Left renal cortex interstitium (tissue), 4 donors: ENCODE measurements around the gene IP6K3. TPM values are rescaled to one million over a fixed set of nuclear protein-coding genes. Genes with fewer than 3 reads are reported as not detected.
A peak's percentile ranks its signal among the peaks of the same experiment; 100 is the strongest.

Source experiments
- DNase-seq, 4 donors: peaks; one replicate each; pipeline ENCODE4 v3.0.0-alpha.2; 2013; ENCODE audit warnings: low read depth in 4 of 4, low spot score in 2 of 4, missing footprints in 1 of 4
- polyA plus RNA-seq, 4 donors: library from polyadenylated mRNA; unstranded; fragments of 120-200 nt; gene quantifications; one replicate each; pipeline ENCODE4 v1.2.1, GENCODE V29; 2013; ENCODE audit not compliant: insufficient read length in 4 of 4

The IP6K3 gene
- polyA plus RNA-seq, 4 donors, result 0.91 to 1.2 (median 0.94) TPM

DNA sequence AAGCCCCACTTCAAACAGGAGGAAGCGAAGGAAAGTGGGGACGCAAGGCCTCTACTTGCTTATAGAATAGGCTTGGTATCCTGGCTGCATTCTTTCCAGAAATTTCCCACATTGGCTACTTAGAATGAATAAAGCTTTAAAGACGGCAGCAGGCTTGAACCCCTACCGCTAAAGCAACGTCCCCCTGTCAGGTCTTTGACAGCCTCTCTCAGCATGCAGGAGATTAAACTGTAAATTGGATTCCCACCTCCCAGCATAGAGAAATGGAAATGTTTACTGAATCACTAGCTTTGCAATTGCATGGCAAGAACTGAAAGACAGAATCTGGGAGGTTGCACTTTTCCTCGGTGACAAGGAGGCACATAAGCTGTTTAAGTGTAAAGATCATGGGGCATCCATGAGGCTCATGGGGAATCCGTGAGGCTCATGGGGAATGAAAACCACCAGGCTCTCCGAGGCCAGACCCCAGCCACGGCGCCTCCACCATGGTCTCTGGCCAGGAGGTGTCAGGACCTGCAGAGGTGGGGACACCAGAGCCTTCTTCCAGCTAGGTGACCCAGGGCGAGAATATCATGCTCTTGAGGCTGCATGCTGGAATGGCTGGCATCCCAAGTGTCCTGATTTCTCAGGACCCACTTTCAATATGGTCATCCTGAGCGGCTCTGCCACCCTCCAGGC is 31.9 kb upstream of the IP6K3 start:
- no peak for DNase-seq

DNA sequence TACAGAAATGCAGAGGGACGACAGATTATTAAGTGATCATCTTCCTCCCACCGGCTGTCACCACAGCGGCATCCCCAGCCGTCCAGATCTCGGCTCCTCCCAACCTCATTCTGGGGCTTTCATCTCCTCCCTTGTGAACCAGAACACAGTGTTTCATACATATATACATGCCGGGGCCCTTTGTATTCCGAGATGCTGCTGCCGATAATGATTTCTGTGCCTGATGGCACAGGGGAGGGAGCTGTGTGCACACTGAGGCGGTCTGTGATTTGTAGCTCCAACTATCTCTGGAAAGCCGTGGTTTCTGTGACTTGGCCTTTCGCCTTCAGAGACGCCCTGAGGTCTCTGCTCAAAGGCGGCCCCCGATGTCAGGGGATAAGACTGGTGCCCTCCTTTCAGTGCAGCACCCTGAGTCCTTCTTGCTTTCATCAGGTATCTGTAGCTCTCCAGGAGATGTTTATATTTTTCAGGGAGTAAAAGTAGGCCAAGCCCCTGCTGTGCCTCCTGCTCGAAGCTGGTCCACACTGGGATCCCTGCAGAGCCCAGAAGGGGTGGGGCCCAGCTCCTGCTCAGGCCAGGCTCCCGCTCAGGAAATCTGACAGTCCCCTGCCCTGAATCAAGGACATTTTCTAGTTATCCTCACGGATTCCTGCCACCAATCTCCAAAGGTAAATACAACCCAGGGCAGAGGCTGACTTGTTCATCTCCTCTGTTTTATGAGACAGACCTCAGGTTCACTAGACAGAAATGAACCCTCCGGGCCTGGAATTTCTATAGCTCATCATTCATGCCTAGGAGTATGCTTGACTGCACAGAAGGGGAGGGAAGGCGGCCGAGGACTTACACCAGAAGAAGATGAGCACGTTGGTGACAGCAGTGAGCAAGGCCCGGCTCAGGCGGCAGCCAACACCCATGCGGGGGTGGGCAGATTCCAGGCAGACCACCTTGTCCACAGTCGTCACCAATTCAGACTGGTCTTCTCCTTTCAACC is 31.0 kb upstream of the IP6K3 start:
- no peak for DNase-seq

DNA sequence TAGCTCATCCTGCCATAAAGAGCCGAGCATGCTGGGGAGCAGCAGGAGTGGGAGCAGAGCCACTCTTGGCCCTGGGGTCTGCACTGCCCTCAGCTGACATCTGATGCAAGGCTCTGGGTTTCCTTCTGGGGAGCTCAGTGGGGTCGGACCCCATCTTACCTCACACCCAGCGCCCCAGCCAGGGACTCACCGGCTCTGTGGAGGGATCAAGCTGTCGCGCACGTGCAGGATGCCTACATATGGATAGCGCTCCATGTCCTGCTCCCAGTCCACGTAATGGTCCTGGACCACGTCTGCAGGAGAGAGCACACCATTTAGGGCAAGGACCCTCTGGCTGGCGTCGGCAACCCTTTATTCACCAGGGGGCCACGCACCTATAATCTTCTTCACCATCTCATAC is 30.1 kb upstream of the IP6K3 start:
- DNase-seq, result no peak

DNA sequence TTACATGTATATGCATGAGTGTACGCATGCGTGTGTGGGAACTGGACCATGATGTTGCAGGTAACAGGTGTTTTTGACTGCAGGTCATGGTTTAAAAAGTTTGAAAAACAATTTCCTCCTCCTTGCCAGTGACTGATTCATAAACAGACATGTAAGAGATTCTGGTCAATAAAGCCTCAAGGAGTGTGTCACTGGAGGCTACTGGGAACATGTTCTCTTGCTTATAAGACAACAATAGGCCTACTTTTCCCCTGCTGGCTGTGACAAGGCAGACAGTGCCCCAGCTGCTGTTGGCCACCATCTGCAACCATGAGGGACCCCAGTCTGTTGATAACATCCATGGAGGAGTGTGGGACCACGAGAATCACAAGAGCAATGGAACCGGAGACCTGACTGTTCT is 29.5 kb upstream of the IP6K3 start:
- no peak for DNase-seq

DNA sequence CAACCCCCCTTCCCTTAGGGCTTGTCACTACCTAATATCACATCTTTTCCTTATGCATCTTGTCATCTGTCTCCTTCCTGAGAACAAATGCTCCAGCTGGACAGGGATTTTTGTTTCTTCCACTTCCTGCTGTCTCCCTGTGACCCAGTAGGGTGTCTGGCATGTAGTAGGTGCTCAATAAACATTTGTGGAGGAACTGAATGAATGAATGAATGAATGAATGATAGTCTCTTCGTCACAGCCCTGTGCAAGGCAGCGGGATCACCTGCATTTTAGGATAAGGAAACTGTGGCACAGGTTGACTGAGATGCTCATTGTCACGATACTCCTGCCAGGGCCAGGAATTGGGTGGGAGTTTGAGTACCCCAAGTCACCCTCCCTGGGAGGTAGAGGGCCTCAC is 28.1 kb upstream of the IP6K3 start:
- DNase-seq, result no peak

DNA sequence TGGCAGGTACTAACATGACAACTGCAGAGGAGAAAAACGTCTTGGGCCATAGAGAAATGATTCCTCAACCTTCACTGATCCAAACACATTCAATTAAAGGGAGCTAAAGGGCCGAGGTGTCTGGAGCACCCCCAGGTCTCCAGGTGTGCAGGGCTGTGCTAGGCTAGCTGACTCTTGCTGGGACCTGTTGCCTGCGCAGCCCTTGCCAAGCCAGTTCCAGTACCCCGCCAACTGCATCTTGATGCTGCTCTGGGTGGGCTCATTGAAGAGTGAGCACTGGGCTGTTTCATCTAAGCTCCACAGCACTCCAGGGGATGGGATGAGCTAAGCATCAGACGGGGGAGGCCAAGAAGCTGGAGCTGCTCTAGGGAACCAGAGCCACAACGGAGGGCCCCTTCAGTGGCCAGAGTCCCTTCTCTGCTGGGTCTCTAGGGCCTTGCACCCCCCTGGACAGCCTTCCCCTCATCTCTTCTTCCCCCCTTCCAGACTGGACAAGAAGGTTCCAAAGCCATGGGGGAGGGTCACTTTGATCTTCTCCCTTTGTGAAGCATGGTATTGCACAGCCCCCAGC is 26.3 kb upstream of the IP6K3 start:
- no peak for DNase-seq

DNA sequence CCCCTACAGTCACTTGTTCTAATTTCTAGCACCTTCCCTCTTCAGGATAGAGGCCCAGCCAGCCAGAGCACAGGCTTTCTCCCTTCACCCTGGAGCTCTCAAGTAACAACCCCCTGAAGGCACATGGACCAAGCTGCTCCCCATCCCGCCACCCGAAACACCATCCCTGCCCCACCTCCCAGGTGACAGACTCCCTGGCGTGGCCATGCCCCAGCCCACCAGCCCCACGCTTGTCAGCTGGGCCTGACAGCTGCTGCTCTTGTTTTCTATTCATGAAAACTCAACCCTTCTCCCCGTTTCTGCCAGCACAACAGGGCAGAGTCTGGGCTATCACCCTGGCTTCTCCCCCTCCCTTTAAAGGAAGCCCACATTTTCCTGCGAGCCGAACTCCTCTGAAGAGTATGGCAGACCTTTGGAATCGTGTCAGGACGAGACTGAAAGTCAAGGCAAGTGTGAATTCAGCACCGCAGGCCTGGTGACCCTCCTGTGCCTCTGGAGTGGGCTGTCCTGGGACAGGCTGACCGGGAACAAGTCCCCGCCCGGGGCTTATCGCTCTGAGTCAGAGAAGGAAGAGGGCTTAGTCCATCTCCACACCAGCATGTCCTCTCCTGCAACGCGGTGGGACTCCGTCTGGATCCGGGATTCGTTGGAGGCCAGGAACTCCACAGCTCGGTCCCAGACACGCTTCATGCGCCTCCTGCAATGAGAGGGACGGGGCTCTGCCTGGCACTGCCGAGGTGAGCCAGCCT is 25.6 kb upstream of the IP6K3 start:
- DNase-seq, result no peak

DNA sequence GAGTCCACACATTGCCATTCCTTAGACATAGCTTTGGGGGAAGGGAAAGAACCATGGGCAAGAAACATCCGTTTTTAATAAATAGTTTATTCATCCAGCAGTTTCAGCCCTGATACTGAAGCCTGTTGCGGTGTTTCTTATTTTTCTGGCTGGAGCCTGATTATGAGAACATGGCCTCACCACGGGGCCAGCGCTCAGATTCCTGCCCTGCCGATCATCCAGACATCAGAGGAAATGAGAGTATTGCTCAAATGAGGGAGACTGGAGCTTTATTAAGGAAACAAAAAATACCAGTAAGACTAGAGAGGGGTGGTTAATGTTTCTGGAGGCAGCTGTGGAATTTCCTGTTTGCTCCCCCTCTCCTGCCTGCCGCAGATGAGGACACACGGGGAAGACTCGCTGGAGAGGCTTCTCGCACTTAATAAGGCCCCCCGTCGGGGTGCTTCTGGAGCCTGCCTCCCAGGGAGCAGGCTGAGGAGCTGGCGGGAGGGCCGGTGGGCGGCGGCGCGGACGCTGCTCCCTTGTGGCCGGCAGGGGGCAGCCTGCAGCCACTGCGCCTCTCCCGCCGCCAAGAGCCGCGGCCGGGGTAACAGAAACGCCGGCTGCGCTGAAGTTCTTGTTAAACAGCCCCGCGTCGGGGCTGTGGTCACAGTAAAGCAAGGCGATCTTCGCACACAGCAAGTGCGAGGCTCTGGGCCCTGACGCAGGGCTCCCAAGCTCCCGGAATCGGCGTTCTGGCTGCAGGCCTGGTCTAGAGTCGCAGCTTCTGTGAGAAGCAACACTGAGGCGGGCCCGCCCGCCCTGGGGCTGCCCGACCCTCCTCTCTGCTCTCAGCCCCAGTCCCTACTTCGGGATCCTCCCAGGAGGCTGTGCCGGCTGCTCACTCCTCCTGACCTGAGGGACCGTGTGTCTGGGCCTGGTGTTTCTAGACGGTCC is 24.7 kb upstream of the IP6K3 start:
- DNase-seq, result peak in 2 of 4 donors; percentile 68

DNA sequence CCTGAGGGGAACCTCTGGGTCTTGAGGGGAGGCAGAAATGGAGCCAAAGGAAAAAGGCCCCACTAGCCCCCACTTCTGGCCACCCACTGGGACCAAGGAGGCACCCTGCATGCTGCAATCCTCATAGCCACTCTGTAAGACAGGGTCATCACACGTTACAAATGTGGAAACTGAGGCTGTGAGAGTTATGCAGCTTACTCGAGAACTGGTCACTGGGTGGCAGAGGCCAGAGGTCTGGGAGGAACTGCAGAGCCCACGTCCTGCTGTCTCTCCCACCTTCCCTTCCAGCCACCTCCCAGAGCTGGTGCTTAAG is 24.1 kb upstream of the IP6K3 start:
- no peak for DNase-seq

DNA sequence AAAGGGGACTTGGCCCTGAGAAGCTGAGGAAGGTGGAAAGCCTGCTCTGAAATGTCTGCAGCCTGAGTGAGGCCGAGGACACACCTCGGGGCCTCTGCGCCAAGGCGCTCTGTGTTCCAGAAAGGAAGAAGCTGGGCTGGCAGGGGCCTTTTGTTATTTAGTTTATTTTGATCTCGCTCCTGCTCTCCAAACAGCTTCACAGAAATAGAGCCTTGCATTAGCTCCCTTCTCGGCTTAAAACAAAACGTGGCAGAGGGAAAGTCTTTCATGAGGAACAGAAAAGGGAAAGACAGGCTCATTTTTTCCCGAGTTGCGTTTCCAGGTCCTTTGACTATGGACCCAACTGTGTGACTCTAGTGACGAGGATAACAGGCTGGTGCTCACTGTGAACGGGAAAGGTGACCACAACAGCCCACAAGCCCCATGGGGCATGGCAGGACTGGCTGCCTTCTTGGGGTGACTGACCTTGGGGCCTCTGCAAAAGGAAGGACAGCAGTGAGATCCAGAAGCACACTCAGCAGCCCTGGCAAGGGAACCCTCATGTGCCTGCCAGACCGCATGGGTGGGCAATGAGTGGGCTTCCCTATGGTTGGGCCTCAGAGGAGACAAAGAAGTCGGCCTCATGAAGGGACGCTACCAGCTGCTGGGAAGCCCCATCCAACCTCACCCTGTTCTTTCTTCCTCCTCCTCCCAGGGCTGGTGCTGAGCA is 23.6 kb upstream of the IP6K3 start:
- no peak for DNase-seq

DNA sequence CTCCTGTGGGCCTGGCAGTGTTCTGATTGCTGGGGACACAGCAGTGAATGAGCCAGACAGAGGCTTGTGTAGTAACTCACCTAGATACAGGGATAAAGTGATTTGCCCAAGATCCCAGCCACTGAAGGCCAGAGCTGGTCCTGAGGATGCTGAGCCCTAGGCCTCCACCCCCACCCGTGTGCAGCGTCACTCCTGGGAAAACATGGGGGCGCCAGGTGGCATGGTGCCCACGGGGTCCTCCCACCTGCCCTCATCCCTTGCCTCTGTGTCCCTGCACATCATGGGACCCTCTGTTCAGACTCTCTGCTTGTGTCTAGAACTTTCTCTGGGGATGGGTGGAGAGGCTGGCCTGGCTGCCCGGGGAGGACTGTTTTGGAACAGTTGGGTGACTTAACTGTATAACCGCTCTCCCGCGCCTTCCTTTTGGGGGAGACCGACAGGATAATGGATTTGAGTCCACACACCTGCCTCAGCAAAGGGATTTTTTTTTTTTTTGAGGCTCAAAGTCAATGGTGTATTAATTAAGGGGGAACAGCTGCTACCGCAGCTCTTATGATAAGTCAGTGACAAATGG is 22.6 kb upstream of the IP6K3 start:
- DNase-seq, result no peak

DNA sequence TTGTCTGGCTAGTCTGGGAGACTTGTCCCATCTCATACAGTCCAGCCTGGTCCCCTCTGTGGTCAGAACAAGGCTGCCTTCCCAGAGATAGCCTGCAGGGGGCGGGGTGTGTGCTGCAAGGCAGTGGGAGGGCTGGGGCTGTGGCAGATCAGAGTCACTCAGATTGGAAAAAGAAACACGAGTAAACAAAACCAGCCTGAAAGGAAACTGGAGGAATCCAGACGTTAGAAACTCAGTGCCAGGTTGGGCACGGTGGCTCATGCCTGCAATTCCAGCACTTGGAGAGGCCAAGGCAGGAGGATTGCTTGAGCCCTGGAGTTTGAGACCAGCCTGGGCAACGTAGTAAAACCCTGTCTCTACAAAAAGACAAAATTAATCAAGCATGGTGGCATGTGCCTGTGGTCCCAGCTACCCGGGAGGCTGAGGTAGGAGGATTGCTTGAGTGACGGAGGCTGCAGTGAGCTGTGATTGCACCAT is 22.0 kb upstream of the IP6K3 start:
- no peak for DNase-seq

DNA sequence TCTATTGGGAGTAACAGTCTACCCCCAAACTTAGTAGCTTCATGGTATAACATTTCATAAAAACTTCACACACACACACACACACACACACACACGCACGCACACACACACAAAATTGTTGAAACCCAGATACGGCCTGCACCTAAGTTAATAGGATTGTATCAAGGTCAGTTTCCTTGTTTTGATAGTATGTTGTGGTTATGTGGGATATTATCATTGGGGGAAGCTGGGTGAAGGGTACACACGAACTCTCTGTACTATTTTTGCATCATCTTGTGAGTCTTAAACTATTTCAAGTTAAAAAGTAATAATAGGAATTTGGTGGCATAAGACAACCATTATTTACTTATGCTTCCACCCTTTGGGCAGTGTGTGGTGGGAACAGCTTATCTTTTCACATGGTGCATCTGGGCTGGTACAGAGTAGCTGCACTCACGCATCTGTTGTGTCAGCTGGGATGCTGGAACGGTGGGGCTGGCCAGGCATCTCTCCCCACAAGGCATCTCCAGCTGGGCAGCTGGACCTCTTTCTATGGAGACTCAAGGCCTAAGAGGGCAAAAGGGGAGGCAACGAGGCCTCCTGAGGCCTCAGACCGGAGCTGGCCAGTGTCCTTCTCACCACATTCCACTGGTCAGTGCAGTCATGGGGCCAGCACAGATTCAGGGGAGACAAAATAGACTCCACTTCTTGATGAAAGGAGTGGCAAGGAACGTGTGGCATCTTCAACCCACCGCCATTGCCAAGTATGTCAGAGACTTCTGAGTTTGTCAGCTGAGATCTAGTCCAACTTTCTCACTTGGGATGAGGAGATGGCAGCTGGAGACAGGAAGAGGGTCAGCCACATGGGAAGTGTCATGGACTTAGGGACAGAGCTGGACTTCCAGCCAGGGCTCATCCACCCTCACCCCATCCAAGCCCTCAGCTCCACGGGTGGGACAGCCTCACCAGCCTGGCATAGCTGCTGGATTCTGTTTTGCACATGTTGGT is 20.5 kb upstream of the IP6K3 start:
- no peak for DNase-seq

DNA sequence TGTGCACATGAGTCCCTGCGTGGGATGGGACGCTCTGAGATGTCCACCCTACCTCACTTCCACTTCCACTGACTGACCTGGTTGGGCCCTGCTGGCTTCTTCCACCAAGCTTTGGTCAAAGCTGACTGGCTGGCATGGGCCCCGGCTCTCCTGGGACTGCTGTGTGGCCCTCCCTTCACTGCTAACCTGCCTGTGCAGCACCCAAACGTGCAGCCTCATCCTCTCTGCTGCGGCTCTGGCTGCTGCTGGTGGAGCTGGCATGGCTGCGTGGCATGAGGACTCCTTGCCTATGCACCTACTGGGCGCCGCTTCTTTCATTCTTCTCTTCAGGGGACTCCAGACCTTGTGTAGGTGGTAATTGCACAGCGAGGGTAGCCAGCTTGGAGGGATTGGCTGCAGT is 18.7 kb upstream of the IP6K3 start:
- DNase-seq, result no peak

DNA sequence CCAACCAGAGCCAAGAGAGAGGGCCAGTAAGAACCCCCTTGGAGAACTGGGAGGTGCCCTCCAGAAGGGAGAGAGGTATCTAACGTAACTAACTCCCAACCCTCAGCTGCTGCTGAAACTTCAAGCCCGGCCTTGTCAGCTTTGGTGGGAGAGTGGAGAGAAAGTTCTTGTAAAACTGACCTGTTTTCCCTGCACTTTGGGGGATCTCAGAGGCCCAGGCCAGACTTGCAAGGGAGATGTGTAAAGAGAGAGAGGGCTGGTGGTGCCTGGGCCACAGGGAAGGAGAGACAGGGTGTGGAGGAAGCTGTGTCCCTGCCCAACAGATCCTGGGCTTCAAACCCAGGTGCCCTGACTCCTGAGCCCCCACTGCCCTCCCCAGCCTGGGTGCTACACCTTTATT is 17.3 kb upstream of the IP6K3 start:
- DNase-seq, result no peak

DNA sequence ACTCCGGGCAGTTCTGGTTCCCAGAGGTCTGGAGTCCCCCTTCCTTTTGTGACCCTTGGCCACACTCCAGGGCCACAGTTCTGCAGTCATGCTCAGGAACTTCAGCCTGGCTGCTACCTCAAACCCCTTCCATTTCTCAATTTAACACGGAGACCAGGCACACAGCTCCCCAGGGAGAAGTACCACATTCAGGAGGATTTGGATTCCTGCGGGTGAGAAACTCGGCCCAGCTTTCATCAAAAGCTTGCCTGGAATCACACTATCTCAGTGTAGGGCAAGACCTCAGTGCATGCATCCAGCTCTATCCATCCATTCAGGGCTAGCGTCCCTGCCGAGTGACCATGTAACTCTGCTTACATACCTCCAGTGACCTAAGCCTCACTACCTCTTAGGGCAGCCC is 16.8 kb upstream of the IP6K3 start:
- no peak for DNase-seq

DNA sequence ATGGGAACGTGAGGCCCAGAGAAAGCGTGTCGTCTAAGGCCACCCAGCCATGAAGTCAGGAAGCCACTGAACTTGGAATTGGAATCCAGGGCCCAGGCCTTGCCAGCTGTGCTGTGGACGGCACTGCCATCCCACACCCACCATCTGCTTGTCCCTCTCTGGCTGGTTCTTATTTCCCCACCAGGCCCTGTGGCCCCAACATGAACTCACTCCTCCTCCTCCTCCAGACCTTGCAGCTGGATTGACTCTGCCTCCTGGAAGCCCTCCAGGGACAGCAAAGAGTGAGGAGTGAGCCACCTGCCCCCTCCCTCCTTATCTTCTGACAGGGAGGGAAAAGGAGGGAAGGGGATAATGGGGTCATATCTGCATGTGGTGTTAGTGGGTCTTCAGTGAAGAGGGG is 16.0 kb upstream of the IP6K3 start:
- DNase-seq, result no peak
